GM21529 (cell line): ENCODE data around the gene ELFN2.

Experiments
- ATAC-seq: cut with Tn5 transposase; IDR thresholded peaks from one replicate; pipeline ENCODE4 v1.9.1; 2021; ENCODE audit not compliant: unreplicated experiment

Gene ELFN2

GRCh38 chr22:37358917-37359316 lies 68.4 kb downstream of the ELFN2 start:
- ATAC-seq: no peak

GRCh38 chr22:37358386-37358785 lies 68.9 kb downstream of the ELFN2 start:
- ATAC-seq: no peak

GRCh38 chr22:37357446-37358075 lies 69.7 kb downstream of the ELFN2 start:
- ATAC-seq: no peak

GRCh38 chr22:37356922-37357321 lies 70.4 kb downstream of the ELFN2 start:
- no peak for ATAC-seq

- no peak for ATAC-seq
These were observed 72.1 kb downstream of the ELFN2 start for GRCh38 chr22:37355174-37355573.

GRCh38 chr22:37354670-37355069 lies 72.6 kb downstream of the ELFN2 start:
- no peak for ATAC-seq

GRCh38 chr22:37354261-37354660 lies 73.0 kb downstream of the ELFN2 start:
- ATAC-seq: no peak

GRCh38 chr22:37353839-37354238 lies 73.4 kb downstream of the ELFN2 start:
- ATAC-seq: no peak

- ATAC-seq: no peak
These were observed 74.8 kb downstream of the ELFN2 start for GRCh38 chr22:37352481-37352880.

GRCh38 chr22:37351232-37351631 lies 76.0 kb downstream of the ELFN2 start:
- ATAC-seq: no peak

GRCh38 chr22:37349043-37349814 lies 78.0 kb downstream of the ELFN2 start:
- no peak for ATAC-seq

- no peak for ATAC-seq
These were observed 80.8 kb downstream of the ELFN2 start for GRCh38 chr22:37346505-37346895.

GRCh38 chr22:37345863-37346504 lies 81.3 kb downstream of the ELFN2 start:
- ATAC-seq: no peak

- ATAC-seq: no peak
These were observed 82.4 kb downstream of the ELFN2 start for GRCh38 chr22:37344735-37345449.

- no peak for ATAC-seq
These were observed 83.2 kb downstream of the ELFN2 start for GRCh38 chr22:37343863-37344734.

GRCh38 chr22:37343348-37343747 lies 83.9 kb downstream of the ELFN2 start:
- no peak for ATAC-seq

- no peak for ATAC-seq
These were observed 85.2 kb downstream of the ELFN2 start for GRCh38 chr22:37342065-37342464.

GRCh38 chr22:37340331-37341262 lies 86.7 kb downstream of the ELFN2 start:
- ATAC-seq: no peak

GRCh38 chr22:37338539-37339246 lies 88.6 kb downstream of the ELFN2 start:
- no peak for ATAC-seq
